ENCODE measurements around the gene SCGB2A2.
A peak's percentile ranks its signal among the peaks of the same experiment; 100 is the strongest.

SCGB2A2 gene

DNA sequence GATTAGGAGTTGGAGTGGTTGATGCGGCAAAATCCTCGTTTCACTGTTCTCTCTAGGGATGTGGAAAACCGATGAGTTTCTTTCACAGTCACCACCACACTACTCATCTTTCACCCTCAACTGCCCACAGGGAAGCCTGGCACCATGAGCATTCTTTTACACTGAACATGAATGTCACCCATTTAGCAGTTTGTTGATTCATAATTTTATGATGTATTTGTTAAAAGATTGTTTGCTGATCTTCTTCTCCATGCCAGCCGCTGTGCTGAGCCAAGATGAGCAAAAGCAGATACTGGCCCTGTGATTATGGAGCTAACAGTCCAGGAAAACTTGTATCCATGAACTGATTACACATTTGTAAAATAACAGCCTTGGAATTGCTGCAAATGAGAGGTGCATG is 31.8 kb upstream of the SCGB2A2 start:
- in situ Hi-C loops (cut with HindIII; ENCODE audit: low sequenced_read_pairs) = no loop called here
- TF ChIP-seq, protein P1, sequence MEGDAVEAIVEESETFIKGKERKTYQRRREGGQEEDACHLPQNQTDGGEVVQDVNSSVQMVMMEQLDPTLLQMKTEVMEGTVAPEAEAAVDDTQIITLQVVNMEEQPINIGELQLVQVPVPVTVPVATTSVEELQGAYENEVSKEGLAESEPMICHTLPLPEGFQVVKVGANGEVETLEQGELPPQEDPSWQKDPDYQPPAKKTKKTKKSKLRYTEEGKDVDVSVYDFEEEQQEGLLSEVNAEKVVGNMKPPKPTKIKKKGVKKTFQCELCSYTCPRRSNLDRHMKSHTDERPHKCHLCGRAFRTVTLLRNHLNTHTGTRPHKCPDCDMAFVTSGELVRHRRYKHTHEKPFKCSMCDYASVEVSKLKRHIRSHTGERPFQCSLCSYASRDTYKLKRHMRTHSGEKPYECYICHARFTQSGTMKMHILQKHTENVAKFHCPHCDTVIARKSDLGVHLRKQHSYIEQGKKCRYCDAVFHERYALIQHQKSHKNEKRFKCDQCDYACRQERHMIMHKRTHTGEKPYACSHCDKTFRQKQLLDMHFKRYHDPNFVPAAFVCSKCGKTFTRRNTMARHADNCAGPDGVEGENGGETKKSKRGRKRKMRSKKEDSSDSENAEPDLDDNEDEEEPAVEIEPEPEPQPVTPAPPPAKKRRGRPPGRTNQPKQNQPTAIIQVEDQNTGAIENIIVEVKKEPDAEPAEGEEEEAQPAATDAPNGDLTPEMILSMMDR (IDR thresholded peaks at IDR 0.05; ENCODE audit: low read depth, low read length) = no peak
- DNase-seq (ENCODE audit: low read depth, low spot score) = no peak
- H3K4me3 ChIP-seq (ENCODE audit: low read depth, low read length) = no peak overlapping the region

DNA sequence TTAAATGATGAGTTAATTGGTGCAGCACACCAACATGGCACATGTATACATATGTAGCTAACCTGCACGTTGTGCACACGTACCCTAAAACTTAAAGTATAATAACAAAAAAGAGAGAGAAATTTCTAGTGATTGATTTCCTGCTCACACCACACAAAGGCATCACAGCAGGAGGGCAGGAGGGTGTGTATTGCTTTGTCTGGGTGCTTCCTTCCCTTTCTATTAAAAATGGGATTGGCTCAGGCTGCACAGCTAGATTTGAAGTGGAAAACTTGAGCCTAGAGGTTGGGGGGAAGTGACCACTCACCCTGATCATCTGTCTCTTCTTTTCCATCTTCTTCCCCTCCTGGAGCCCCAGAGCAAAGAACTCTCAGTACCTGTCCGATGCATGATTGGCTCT is 28.9 kb upstream of the SCGB2A2 start:
- in situ Hi-C loops (cut with HindIII; ENCODE audit: low sequenced_read_pairs) = no loop called here
- TF ChIP-seq, protein P1 (IDR thresholded peaks at IDR 0.05; ENCODE audit: low read depth, low read length) = no peak
- H3K4me3 ChIP-seq (ENCODE audit: low read depth, low read length) = no peak overlapping the region
- no peak for DNase-seq (ENCODE audit: low read depth, low spot score)

DNA sequence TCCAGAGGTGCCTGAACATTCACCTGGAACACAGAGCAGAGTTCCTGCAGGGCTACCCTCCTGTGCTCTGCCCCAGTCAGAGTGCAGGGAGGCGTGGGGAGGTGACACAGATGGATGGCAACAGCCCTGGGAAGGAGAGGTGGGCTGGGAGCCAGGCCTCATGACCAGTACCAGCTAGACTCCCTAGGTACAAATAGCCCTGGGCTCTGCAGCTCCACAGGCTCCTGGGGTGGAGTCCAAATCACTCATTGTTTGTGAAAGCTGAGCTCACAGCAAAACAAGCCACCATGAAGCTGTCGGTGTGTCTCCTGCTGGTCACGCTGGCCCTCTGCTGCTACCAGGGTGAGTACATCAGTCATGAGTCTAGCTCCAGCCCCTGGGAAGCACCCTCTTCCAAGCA is 27.9 kb upstream of the SCGB2A2 start, which contains the start of gene SCGB1D2:
Gene SCGB1D2 (plus strand): TSS at position 219 of the 400 bp plus-strand sequence. CDS start 69 bp downstream, at position 288.
- in situ Hi-C loops (cut with HindIII; ENCODE audit: low sequenced_read_pairs) = no loop called here
- TF ChIP-seq, protein P1 (IDR thresholded peaks at IDR 0.05; ENCODE audit: low read depth, low read length) = no peak
- no peak for DNase-seq (ENCODE audit: low read depth, low spot score)
- no peak within 1 kb of the TSS for H3K4me3 ChIP-seq (ENCODE audit: low read depth, low read length)

DNA sequence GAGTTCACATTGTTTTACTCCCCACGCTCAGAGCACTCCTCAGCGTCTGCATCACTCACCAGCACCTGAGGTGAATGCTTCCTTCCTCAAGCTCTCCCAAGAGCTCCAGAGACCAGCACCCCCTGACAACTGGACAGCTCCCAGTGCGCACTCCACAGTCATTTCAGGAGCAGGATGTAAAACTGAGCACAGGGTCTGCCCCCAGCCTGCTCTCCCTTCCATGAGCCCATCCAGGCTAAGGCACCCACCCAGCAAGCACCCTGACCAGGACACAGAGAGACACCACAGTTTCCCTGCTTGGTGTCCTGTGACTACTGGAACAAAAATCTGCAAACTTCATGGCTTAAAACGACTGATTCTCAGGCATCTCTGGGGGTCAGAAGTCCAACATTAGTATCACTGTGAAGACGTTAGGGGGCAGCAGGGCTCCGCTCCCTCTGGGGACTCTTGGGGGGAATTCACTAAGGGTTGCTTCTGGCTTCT is 24.6 kb upstream of the SCGB2A2 start:
- TF ChIP-seq, protein P1 (IDR thresholded peaks at IDR 0.05; ENCODE audit: low read depth, low read length) = peak; percentile 3
- H3K4me3 ChIP-seq (ENCODE audit: low read depth, low read length) = no peak overlapping the region
- in situ Hi-C loops (cut with HindIII; ENCODE audit: low sequenced_read_pairs) = no loop called here
- peak; percentile 33 for DNase-seq (ENCODE audit: low read depth, low spot score)

DNA sequence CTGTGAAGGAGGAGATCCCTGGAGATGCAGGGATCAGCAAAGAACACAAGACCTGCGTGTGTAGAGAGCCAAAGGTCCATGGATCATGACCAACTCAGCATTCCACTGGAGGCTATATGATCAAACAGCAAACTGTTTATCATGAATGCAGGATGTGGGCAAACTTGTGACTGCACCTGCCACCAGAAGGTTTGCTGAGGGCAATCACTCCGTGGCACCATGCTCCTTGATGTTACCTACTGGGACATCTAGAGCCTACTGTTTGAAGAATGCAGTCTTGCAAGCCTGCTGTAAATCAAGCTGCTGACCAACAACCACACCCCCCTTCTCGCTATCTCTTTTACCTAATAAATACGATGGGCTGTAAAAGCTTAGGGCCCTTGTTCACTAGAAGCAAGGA is 18.3 kb upstream of the SCGB2A2 start:
- no peak overlapping the region for H3K4me3 ChIP-seq (ENCODE audit: low read depth, low read length)
- in situ Hi-C loops (cut with HindIII; ENCODE audit: low sequenced_read_pairs) = no loop called here
- DNase-seq (ENCODE audit: low read depth, low spot score) = no peak
- TF ChIP-seq, protein P1 (IDR thresholded peaks at IDR 0.05; ENCODE audit: low read depth, low read length) = no peak

DNA sequence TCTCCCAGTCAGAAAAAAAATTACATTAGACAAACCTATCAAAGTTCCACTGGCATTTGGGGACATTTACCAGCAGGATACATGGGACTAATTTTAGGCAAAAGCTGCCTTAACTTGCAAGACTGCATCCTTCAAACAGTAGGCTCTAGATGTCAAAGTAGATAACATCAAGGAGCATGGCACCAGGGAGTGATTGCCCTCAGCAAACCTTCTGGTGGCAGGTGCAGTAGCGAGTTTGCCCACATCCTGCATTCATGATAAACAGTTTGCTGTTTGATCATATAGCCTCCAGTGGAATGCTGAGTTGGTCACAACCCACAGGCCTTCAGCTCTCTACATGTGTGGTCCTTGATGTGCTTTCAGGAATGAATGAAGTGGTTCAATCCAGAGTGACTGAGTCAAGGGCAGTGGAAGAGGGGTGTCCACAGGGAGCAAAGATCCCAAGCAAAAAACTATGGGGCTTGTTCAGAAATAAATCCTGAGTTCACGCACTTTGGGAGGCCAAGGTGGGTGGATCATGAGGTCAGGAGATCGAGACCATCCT is 15.9 kb upstream of the SCGB2A2 start:
- in situ Hi-C loops (cut with HindIII; ENCODE audit: low sequenced_read_pairs) = no loop called here
- TF ChIP-seq, protein P1 (IDR thresholded peaks at IDR 0.05; ENCODE audit: low read depth, low read length) = no peak
- no peak overlapping the region for H3K4me3 ChIP-seq (ENCODE audit: low read depth, low read length)
- no peak for DNase-seq (ENCODE audit: low read depth, low spot score)
